GM21576 (cell line): ENCODE results near the gene LAMTOR4.

Experiments used
- ATAC-seq: cut with Tn5 transposase; IDR thresholded peaks from one replicate; pipeline ENCODE4 v1.9.1; 2021; ENCODE audit warnings: mild to moderate bottlenecking, moderate library complexity; ENCODE audit not compliant: unreplicated experiment

The LAMTOR4 gene

GRCh38 chr7:100148559-100149328 lies at the start of gene LAMTOR4:
Gene LAMTOR4 (plus strand): TSS chr7:100148918. CDS start chr7:100148973, 55 bp downstream.
- peak; percentile 98 for ATAC-seq

- ATAC-seq = no peak
Measured at GRCh38 chr7:100099452-100099851, 49.3 kb upstream of the LAMTOR4 start.

GRCh38 chr7:100100420-100101015 lies 48.2 kb upstream of the LAMTOR4 start:
- ATAC-seq = peak; percentile 67

- ATAC-seq = peak; percentile 86
Measured at GRCh38 chr7:100101016-100101862, 47.5 kb upstream of the LAMTOR4 start, which contains the start of the genes AP4M1 and MCM7. Gene AP4M1 (plus strand): TSS chr7:100101643. CDS start chr7:100101715, 72 bp downstream. Gene MCM7 (minus strand): TSS chr7:100101397. CDS start chr7:100101294, 103 bp downstream.

DNA sequence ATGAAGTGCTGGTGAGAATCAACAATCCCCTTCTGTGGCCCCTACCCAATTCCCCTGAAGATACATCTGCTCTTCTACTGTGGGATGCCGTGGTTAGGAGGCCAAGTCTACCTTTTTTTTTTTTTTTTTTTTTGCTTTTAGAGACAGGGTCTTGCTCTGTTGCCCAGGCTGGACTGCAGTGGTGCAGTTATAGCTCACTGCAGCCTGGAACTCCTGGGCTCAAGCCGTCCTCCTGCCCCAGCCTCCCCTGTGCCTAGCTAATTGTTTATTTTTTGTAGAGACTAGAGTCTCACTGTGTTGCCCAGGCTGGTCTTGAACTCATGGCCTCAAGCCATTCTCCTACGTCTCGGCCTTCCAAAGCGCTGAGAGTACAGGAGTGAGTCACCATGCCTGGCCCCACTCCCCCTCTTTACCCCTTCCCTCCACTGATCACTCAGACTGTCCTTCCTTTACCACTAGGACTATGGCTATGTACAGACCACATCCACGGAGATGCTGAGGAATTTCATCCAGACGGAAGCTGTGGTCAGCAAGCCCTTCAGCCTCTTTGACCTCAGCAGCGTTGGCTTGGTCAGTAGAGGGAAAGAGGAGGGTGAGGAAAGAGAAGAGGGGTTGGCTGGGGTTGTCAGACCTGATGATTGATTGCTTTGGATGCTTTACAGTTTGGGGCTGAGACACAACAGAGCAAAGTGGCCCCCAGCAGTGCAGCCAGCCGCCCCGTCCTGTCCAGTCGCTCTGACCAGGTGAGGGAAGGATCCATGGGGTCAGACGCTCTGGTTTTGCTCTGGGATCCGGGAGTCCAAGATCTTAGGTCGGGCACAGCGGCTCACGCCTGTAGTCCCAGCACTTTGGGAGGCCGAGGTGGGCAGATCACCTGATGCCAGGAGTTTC lies 45.5 kb upstream of the LAMTOR4 start:
- ATAC-seq = no peak

DNA sequence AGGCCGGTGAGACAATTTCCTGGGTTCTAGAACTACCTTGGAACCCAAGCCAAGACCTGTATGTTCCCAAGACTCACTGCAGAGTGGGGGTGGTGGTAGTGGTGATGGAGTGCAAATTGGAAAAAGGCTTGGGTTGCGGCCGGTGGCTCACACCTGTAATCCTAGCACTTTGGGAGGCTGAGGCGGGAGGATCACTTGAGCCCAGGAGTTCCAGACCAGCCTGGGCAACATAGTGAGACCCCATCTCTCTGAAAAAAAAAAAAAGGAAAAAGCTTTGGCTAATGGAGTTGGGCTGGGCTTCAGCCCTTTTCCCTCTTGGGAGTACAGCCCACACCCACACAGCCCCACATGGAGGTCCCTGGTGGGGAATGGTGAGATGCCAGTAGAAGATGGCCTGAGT lies 43.2 kb upstream of the LAMTOR4 start:
- no peak for ATAC-seq

GRCh38 chr7:100106633-100107032 lies 42.1 kb upstream of the LAMTOR4 start:
- ATAC-seq = no peak

DNA sequence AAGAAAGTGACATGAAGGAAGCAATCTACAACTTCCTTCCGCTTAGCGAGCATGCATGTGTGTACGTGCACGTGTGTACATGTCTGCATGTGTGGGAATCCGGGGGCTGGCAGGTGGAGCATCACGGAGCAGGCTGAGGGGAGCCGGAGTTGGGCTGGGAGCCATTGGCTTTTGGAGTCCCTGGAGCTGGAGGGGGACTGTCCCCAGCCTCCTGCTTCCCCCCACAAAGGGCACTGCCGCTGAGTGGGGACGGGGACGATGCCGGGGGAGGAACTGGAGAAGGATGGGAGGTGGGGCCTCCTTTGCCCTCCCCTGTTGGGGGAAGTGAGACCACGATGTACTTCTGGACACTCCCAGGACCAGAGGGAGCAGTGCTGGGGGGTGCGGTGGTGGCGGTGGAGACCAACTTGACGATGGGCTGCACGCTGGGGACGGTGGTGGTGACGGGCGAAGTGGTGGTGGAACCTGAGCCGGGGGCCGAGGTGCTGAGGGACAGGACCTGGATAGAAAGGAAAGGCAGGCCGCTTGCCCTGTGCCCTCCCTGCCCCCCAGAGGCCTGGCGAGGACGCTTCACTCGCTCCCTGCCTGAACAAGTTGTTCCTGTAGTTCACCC lies 41.5 kb upstream of the LAMTOR4 start:
- ATAC-seq = no peak

DNA sequence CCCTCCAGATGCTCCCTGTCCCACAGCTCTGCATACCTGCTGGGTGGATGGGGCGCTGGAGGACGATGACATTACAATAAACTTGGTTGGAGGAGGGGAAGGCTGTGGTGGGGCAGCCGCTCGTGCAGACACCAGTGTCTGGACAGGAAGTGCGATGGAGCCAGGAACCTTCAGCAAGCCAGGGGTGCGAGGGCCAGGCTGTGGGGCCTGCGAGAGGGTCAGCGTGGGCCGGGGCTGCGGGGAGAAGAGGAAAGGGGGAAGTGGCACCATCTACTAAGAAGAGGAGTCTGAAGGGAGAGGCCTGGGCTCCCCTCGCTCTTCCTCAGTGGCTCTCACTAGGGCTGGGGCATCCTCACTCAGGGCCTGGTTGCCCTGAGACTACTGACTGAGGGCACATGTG lies 40.8 kb upstream of the LAMTOR4 start:
- ATAC-seq = no peak

GRCh38 chr7:100109521-100110163 lies 39.1 kb upstream of the LAMTOR4 start:
- ATAC-seq = no peak

DNA sequence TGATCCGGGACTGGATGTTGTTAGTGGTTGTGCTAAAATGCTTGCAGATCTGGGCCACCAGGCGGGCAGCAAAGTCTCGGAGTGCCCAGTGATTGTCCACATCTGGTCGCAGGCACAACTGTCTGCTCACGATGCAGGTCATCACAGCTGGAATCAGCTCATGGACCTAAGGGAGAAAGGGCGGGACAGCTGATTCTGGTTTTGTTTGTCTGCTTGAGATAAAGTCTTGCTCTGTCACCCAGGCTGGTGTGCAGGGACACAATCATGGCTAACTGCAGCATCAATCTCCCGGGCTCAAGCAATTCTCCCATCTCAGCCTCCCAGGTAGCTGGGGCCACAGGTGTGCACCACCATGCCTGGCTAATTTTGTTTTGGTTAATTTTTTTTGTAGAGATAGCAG lies 37.6 kb upstream of the LAMTOR4 start:
- ATAC-seq = no peak

- ATAC-seq = no peak
Measured at GRCh38 chr7:100111914-100112313, 36.8 kb upstream of the LAMTOR4 start.

- no peak for ATAC-seq
Measured at GRCh38 chr7:100115026-100115425, 33.7 kb upstream of the LAMTOR4 start.

DNA sequence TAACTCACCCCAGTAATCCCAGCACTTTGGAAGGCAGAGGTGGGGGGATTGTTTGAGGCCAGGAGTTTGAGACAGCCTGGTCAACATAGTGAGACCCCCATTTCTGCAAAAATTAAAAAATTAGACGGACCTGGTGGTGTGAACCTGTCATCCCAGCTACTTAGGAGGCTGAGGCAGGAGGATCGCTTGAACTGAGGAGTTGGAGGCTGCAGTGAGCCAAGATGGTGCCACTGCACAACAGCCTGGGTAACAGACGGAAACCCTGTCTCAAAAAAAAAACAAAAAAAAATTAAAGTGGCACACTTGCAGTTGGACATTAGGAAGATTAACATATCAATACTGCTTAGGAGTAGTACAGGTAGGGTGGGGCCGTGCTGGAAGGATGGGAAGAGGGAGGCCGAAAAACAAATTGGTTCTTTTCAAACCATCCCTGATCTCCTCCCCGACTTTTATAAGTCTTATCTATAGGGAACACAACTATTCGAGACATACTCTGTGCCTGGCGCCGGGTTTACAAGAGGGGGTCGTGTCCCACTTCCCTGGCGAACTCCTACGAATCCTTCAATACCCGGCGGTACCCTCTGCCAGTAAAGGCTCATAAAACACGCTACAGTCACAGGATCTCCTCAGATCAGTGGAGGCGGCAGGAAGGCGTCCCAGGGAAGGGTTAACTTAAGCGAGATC lies 30.2 kb upstream of the LAMTOR4 start:
- ATAC-seq = no peak

GRCh38 chr7:100119072-100119969 lies 29.4 kb upstream of the LAMTOR4 start, which contains the start of the genes CNPY4 and TAF6:
Gene CNPY4 (plus strand): TSS chr7:100119634. CDS start chr7:100119745, 111 bp downstream.
Gene TAF6 (minus strand): TSS chr7:100119358. CDS start chr7:100114209, 5,149 bp downstream.
- peak; percentile 65 for ATAC-seq

- ATAC-seq = peak; percentile 40
Measured at GRCh38 chr7:100119970-100120732, 28.6 kb upstream of the LAMTOR4 start.

GRCh38 chr7:100120733-100121036 lies 28.0 kb upstream of the LAMTOR4 start:
- no peak for ATAC-seq
